Fibroblast of the aortic adventitia (primary cell): ENCODE data around the gene CHL1. TPM values are rescaled to one million over a fixed set of nuclear protein-coding genes. Genes with fewer than 3 reads are reported as not detected.

Source experiments
- DNase-seq: peaks from one replicate; pipeline ENCODE4 v3.0.0-alpha.2; 2010; ENCODE audit warnings: low read depth
- H3K4me3 ChIP-seq: 2 replicates; pipeline ENCODE4 v1.5.1; 2011; ENCODE audit warnings: low read depth, mild to moderate bottlenecking, control low read depth, low read length, moderate library complexity
- total RNA-seq: library from RNA; depleted of rRNA; stranded (reverse); fragments of >200 nt; gene quantifications from 2 replicates; pipeline ENCODE4 v1.2.3, GENCODE V29; 2012; ENCODE audit warnings: low replicate concordance
- TF ChIP-seq, protein P1 (sequence below): IDR thresholded peaks from 2 replicates; pipeline ENCODE4 v1.5.1; 2011; ENCODE audit warnings: mild to moderate bottlenecking, low read length, control low read depth, inconsistent platforms; ENCODE audit not compliant: insufficient read depth

The CHL1 gene
- total RNA-seq, 1 donor, result 0.63 TPM

DNA sequence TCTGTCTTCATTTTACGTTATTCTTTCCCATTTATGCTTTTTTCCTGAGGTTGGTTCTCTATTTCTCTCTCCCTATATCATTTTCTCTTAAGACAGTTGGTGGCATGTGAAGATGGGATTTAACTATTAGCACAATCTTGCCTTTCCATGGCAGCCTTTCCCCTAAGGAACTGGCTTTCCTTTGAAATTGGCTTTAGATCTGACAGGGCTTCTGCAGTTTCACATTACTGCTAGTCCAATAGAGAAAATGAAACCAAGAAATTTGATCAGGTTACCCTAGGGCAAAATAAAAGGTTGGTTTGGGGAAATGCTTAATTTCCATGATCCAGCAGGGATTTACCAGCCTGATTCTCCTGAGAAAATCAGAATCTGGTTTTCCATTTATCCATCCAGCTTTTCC is 22.7 kb upstream of the CHL1 start:
- TF ChIP-seq, protein P1, sequence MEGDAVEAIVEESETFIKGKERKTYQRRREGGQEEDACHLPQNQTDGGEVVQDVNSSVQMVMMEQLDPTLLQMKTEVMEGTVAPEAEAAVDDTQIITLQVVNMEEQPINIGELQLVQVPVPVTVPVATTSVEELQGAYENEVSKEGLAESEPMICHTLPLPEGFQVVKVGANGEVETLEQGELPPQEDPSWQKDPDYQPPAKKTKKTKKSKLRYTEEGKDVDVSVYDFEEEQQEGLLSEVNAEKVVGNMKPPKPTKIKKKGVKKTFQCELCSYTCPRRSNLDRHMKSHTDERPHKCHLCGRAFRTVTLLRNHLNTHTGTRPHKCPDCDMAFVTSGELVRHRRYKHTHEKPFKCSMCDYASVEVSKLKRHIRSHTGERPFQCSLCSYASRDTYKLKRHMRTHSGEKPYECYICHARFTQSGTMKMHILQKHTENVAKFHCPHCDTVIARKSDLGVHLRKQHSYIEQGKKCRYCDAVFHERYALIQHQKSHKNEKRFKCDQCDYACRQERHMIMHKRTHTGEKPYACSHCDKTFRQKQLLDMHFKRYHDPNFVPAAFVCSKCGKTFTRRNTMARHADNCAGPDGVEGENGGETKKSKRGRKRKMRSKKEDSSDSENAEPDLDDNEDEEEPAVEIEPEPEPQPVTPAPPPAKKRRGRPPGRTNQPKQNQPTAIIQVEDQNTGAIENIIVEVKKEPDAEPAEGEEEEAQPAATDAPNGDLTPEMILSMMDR, result no peak
- H3K4me3 ChIP-seq, result no peak overlapping the region
- no peak for DNase-seq

- no peak overlapping the region for H3K4me3 ChIP-seq
- no peak for DNase-seq
- TF ChIP-seq, protein P1, result no peak
Observed at GRCh38 chr3:184976-185375, 11.6 kb upstream of the CHL1 start.

GRCh38 chr3:192215-192929 is 4.2 kb upstream of the CHL1 start:
- DNase-seq, result no peak
- TF ChIP-seq, protein P1, result no peak
- no peak overlapping the region for H3K4me3 ChIP-seq

DNA sequence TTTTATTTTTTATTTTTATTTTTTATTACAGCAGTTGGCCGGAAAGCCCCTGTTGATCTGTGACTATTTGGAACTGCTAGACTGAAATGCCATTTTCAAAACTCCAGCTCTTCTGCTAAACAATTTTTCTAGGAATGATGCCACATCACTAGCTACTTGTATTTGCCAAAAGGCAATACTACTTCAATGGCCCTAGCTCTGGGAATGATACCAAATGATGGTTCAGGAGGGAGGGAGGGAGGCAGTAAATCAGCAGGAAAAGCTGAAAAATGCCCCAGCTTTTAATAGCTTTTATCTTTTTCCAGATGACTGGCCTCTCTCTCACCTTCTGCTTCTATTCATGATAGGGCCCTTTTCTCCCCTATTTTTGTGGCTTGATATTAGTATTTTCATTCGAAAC is 2.6 kb upstream of the CHL1 start:
- TF ChIP-seq, protein P1, result no peak
- H3K4me3 ChIP-seq, result no peak overlapping the region
- no peak for DNase-seq

DNA sequence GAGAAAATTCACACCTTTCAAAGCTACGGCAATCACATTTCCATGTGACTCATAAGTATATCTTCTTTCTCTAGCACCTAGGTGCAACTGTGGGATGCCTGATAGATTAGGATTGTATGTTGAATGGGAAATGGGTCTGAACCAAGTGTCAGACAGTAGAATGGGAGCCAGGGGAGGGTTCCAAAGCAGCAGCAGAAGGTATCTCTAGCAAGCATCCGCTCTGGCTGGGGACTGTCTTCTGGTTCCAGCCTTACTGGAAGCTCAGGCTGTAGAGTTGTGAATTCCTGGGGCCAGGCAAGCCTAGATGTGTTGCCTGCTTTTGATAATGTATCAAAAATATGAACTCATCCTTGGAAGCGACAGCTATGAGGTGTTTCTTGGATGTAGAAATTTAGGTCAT is 2.1 kb upstream of the CHL1 start:
- TF ChIP-seq, protein P1, result no peak
- H3K4me3 ChIP-seq, result no peak overlapping the region
- no peak for DNase-seq

DNA sequence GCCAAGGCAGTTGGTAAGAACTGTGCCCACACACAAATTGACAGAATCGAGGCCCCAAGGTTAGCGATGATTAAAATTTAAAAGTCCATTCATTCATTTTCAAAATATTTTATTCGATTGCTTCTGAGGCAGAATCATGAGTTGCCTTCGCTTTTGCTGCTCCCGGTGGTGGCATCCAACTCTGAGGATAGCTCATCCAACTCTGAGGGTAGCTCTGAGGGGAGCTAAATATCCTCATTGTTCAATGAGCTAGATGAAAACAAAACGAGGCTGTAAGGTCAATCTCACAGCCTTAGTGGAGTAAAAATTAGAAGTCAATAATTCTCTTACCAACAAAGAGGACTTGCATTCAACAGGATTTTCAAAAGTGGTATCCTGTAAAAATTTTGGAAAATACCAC is 897 bp upstream of the CHL1 start:
- DNase-seq, result no peak
- no peak overlapping the region for H3K4me3 ChIP-seq
- TF ChIP-seq, protein P1, result no peak
